ENCODE data around the gene NPTXR.

NPTXR gene

GRCh38 chr22:38842512-38843200, 1.2 kb downstream of the NPTXR start:
- peak overlapping the region; percentile 34 for H3K4me3 ChIP-seq (ENCODE audit: low read length)
- H2AFZ ChIP-seq (ENCODE audit: low read depth, low read length) = peak overlapping the region; percentile 66
- no peaks in the 10 kb centered on the region for H3K9me3 ChIP-seq (ENCODE audit: low read length)
- peaks cover 61% of the 10 kb centered on the region for H3K27me3 ChIP-seq (ENCODE audit: insufficient read depth, low read length)
- H3K4me1 ChIP-seq (ENCODE audit: insufficient read depth, low read length) = no peaks in the 10 kb centered on the region
- no peaks in the 10 kb centered on the region for H3K36me3 ChIP-seq (ENCODE audit: insufficient read depth, low read length)

GRCh38 chr22:38841635-38842034, 2.2 kb downstream of the NPTXR start:
- peaks cover 54% of the 10 kb centered on the region for H3K27me3 ChIP-seq (ENCODE audit: insufficient read depth, low read length)
- H3K9me3 ChIP-seq (ENCODE audit: low read length) = no peaks in the 10 kb centered on the region
- no peak overlapping the region for H2AFZ ChIP-seq (ENCODE audit: low read depth, low read length)
- no peaks in the 10 kb centered on the region for H3K36me3 ChIP-seq (ENCODE audit: insufficient read depth, low read length)
- H3K4me1 ChIP-seq (ENCODE audit: insufficient read depth, low read length) = no peaks in the 10 kb centered on the region
- no peak overlapping the region for H3K4me3 ChIP-seq (ENCODE audit: low read length)

GRCh38 chr22:38841211-38841610, 2.6 kb downstream of the NPTXR start:
- Histone ChIP-seq H3K27me3 (ENCODE audit: insufficient read depth, low read length) (peaks cover 50% of the 10 kb centered on the region), H3K4me3 (ENCODE audit: low read length) (no peak overlapping the region), H3K9me3 (ENCODE audit: low read length) (no peaks in the 10 kb centered on the region), H3K36me3 (ENCODE audit: insufficient read depth, low read length) (no peaks in the 10 kb centered on the region), H2AFZ (ENCODE audit: low read depth, low read length) (no peak overlapping the region), H3K4me1 (ENCODE audit: insufficient read depth, low read length) (no peaks in the 10 kb centered on the region)

GRCh38 chr22:38840129-38840528, 3.7 kb downstream of the NPTXR start:
- Histone ChIP-seq H3K36me3 (ENCODE audit: insufficient read depth, low read length) (no peaks in the 10 kb centered on the region), H3K9me3 (ENCODE audit: low read length) (no peaks in the 10 kb centered on the region), H3K4me1 (ENCODE audit: insufficient read depth, low read length) (no peaks in the 10 kb centered on the region), H3K4me3 (ENCODE audit: low read length) (no peak overlapping the region), H3K27me3 (ENCODE audit: insufficient read depth, low read length) (peaks cover 51% of the 10 kb centered on the region), H2AFZ (ENCODE audit: low read depth, low read length) (no peak overlapping the region)

GRCh38 chr22:38839686-38840085, 4.1 kb downstream of the NPTXR start:
- Histone ChIP-seq H2AFZ (ENCODE audit: low read depth, low read length) (no peak overlapping the region), H3K4me1 (ENCODE audit: insufficient read depth, low read length) (no peaks in the 10 kb centered on the region), H3K36me3 (ENCODE audit: insufficient read depth, low read length) (no peaks in the 10 kb centered on the region), H3K4me3 (ENCODE audit: low read length) (no peak overlapping the region), H3K27me3 (ENCODE audit: insufficient read depth, low read length) (peaks cover 49% of the 10 kb centered on the region), H3K9me3 (ENCODE audit: low read length) (no peaks in the 10 kb centered on the region)

GRCh38 chr22:38837414-38837928, 6.4 kb downstream of the NPTXR start:
- Histone ChIP-seq H3K4me3 (ENCODE audit: low read length) (no peak overlapping the region), H3K36me3 (ENCODE audit: insufficient read depth, low read length) (no peaks in the 10 kb centered on the region), H2AFZ (ENCODE audit: low read depth, low read length) (no peak overlapping the region), H3K4me1 (ENCODE audit: insufficient read depth, low read length) (no peaks in the 10 kb centered on the region), H3K9me3 (ENCODE audit: low read length) (no peaks in the 10 kb centered on the region), H3K27me3 (ENCODE audit: insufficient read depth, low read length) (peaks cover 40% of the 10 kb centered on the region)

GRCh38 chr22:38835888-38836301, 7.9 kb downstream of the NPTXR start:
- Histone ChIP-seq H3K36me3 (ENCODE audit: insufficient read depth, low read length) (no peaks in the 10 kb centered on the region), H2AFZ (ENCODE audit: low read depth, low read length) (no peak overlapping the region), H3K27me3 (ENCODE audit: insufficient read depth, low read length) (peaks cover 29% of the 10 kb centered on the region), H3K4me1 (ENCODE audit: insufficient read depth, low read length) (no peaks in the 10 kb centered on the region), H3K9me3 (ENCODE audit: low read length) (no peaks in the 10 kb centered on the region), H3K4me3 (ENCODE audit: low read length) (no peak overlapping the region)

- H3K27me3 ChIP-seq (ENCODE audit: insufficient read depth, low read length) = peaks cover 26% of the 10 kb centered on the region
- no peaks in the 10 kb centered on the region for H3K9me3 ChIP-seq (ENCODE audit: low read length)
- no peaks in the 10 kb centered on the region for H3K4me1 ChIP-seq (ENCODE audit: insufficient read depth, low read length)
- no peaks in the 10 kb centered on the region for H3K36me3 ChIP-seq (ENCODE audit: insufficient read depth, low read length)
- no peak overlapping the region for H3K4me3 ChIP-seq (ENCODE audit: low read length)
- no peak overlapping the region for H2AFZ ChIP-seq (ENCODE audit: low read depth, low read length)
Observed at GRCh38 chr22:38834991-38835390, 8.8 kb downstream of the NPTXR start.

- Histone ChIP-seq H3K4me1 (ENCODE audit: insufficient read depth, low read length) (no peaks in the 10 kb centered on the region), H3K36me3 (ENCODE audit: insufficient read depth, low read length) (no peaks in the 10 kb centered on the region), H3K9me3 (ENCODE audit: low read length) (no peaks in the 10 kb centered on the region), H3K4me3 (ENCODE audit: low read length) (no peak overlapping the region), H3K27me3 (ENCODE audit: insufficient read depth, low read length) (peaks cover 22% of the 10 kb centered on the region), H2AFZ (ENCODE audit: low read depth, low read length) (no peak overlapping the region)
Observed at GRCh38 chr22:38834215-38834953, 9.4 kb downstream of the NPTXR start.

- Histone ChIP-seq H3K27me3 (ENCODE audit: insufficient read depth, low read length) (peaks cover 26% of the 10 kb centered on the region), H2AFZ (ENCODE audit: low read depth, low read length) (no peak overlapping the region), H3K36me3 (ENCODE audit: insufficient read depth, low read length) (no peaks in the 10 kb centered on the region), H3K4me1 (ENCODE audit: insufficient read depth, low read length) (no peaks in the 10 kb centered on the region), H3K4me3 (ENCODE audit: low read length) (no peak overlapping the region), H3K9me3 (ENCODE audit: low read length) (no peaks in the 10 kb centered on the region)
Observed at GRCh38 chr22:38833061-38833460, 10.8 kb downstream of the NPTXR start.

- Histone ChIP-seq H3K4me1 (ENCODE audit: insufficient read depth, low read length) (no peaks in the 10 kb centered on the region), H3K4me3 (ENCODE audit: low read length) (no peak overlapping the region), H3K27me3 (ENCODE audit: insufficient read depth, low read length) (peaks cover 26% of the 10 kb centered on the region), H2AFZ (ENCODE audit: low read depth, low read length) (no peak overlapping the region), H3K9me3 (ENCODE audit: low read length) (no peaks in the 10 kb centered on the region), H3K36me3 (ENCODE audit: insufficient read depth, low read length) (no peaks in the 10 kb centered on the region)
Observed at GRCh38 chr22:38832005-38832978, 11.5 kb downstream of the NPTXR start.

- no peaks in the 10 kb centered on the region for H3K9me3 ChIP-seq (ENCODE audit: low read length)
- H3K4me3 ChIP-seq (ENCODE audit: low read length) = no peak overlapping the region
- no peaks in the 10 kb centered on the region for H3K36me3 ChIP-seq (ENCODE audit: insufficient read depth, low read length)
Observed at GRCh38 chr22:38831166-38831945, 12.5 kb downstream of the NPTXR start.

More at GRCh38 chr22:38831166-38831945, 12.5 kb downstream of the NPTXR start:
- Histone ChIP-seq H2AFZ (ENCODE audit: low read depth, low read length) (no peak overlapping the region), H3K4me1 (ENCODE audit: insufficient read depth, low read length) (no peaks in the 10 kb centered on the region), H3K27me3 (ENCODE audit: insufficient read depth, low read length) (peaks cover 26% of the 10 kb centered on the region)

Data from neuron (in vitro differentiated cells).